GM06990 (cell line): ENCODE measurements around the gene CFI.

Experiments used
- DNase-seq: peaks from one replicate; pipeline ENCODE4 v3.0.0-alpha.2; 2011; ENCODE audit not compliant: insufficient read length; ENCODE audit errors: extremely low read depth
- H3K27me3 ChIP-seq: replicated peaks from 2 replicates; pipeline ENCODE4 v1.6.0; 2011; ENCODE audit warnings: low read length; ENCODE audit not compliant: control insufficient read depth, insufficient read depth
- H3K36me3 ChIP-seq: 2 replicates; pipeline ENCODE4 v1.5.1; 2011; ENCODE audit warnings: low read length; ENCODE audit not compliant: control insufficient read depth, insufficient read depth
- H3K4me3 ChIP-seq: replicated peaks from 2 replicates; pipeline ENCODE4 v1.5.1; 2011; ENCODE audit warnings: low read depth, mild to moderate bottlenecking, control low read depth, low read length
- CTCF ChIP-seq: IDR thresholded peaks from 2 replicates; pipeline ENCODE4 v1.5.1; 2011; ENCODE audit warnings: low read length, control low read depth, mild to moderate bottlenecking, inconsistent platforms; ENCODE audit not compliant: insufficient read depth, poor library complexity, severe bottlenecking

The CFI gene

GRCh38 chr4:109728385-109728784 lies 73.4 kb downstream of the CFI start:
- no peaks in the 10 kb centered on the region for H3K27me3 ChIP-seq
- H3K4me3 ChIP-seq = no peak overlapping the region; the same call in 1 of the 2 replicates
- no peaks in the 10 kb centered on the region for H3K36me3 ChIP-seq
- no peak for DNase-seq
- no peak for TF ChIP-seq CTCF

GRCh38 chr4:109723110-109723509 lies 78.7 kb downstream of the CFI start:
- H3K4me3 ChIP-seq = no peak overlapping the region
- no peak for DNase-seq
- no peaks in the 10 kb centered on the region for H3K27me3 ChIP-seq
- no peaks in the 10 kb centered on the region for H3K36me3 ChIP-seq
- TF ChIP-seq CTCF = no peak

- no peak for DNase-seq
- Histone ChIP-seq H3K36me3 (no peaks in the 10 kb centered on the region), H3K4me3 (no peak overlapping the region), H3K27me3 (no peaks in the 10 kb centered on the region)
- TF ChIP-seq CTCF = no peak
Observed at GRCh38 chr4:109722357-109722756, 79.4 kb downstream of the CFI start.

GRCh38 chr4:109721033-109721432 lies 80.8 kb downstream of the CFI start:
- TF ChIP-seq CTCF = no peak
- DNase-seq = no peak
- Histone ChIP-seq H3K36me3 (no peaks in the 10 kb centered on the region), H3K27me3 (no peaks in the 10 kb centered on the region), H3K4me3 (no peak overlapping the region)

GRCh38 chr4:109719604-109720003 lies 82.2 kb downstream of the CFI start:
- H3K27me3 ChIP-seq = no peaks in the 10 kb centered on the region
- H3K36me3 ChIP-seq = no peaks in the 10 kb centered on the region
- DNase-seq = no peak
- no peak overlapping the region for H3K4me3 ChIP-seq
- TF ChIP-seq CTCF = no peak

GRCh38 chr4:109718759-109719158 lies 83.0 kb downstream of the CFI start:
- DNase-seq = no peak
- no peaks in the 10 kb centered on the region for H3K36me3 ChIP-seq
- H3K27me3 ChIP-seq = no peaks in the 10 kb centered on the region
- TF ChIP-seq CTCF = no peak
- H3K4me3 ChIP-seq = no peak overlapping the region
